Measurements from ENCODE around the gene NGLY1.

NGLY1 gene

GRCh38 chr3:25707268-25707926, 75.8 kb downstream of the NGLY1 start:
- no peak for DNase-seq

GRCh38 chr3:25706213-25706612, 77.0 kb downstream of the NGLY1 start:
- DNase-seq = no peak

GRCh38 chr3:25697553-25697952, 85.7 kb downstream of the NGLY1 start:
- no peak for DNase-seq

GRCh38 chr3:25695731-25696420, 87.4 kb downstream of the NGLY1 start:
- no peak for DNase-seq

- DNase-seq = no peak
Measured at GRCh38 chr3:25693238-25693637, 90.0 kb downstream of the NGLY1 start.

GRCh38 chr3:25692341-25692740, 90.9 kb downstream of the NGLY1 start:
- no peak for DNase-seq

GRCh38 chr3:25690768-25691533, 92.3 kb downstream of the NGLY1 start:
- DNase-seq = no peak

- DNase-seq = no peak
Measured at GRCh38 chr3:25689226-25689625, 94.0 kb downstream of the NGLY1 start.

- no peak for DNase-seq
Measured at GRCh38 chr3:25687742-25688141, 95.5 kb downstream of the NGLY1 start.

GRCh38 chr3:25686766-25687165, 96.5 kb downstream of the NGLY1 start:
- DNase-seq = no peak

GRCh38 chr3:25683882-25684281, 99.4 kb downstream of the NGLY1 start:
- no peak for DNase-seq

- no peak for DNase-seq
Measured at GRCh38 chr3:25683410-25683809, 99.8 kb downstream of the NGLY1 start.

- DNase-seq = no peak
Measured at GRCh38 chr3:25679642-25680302, 103.5 kb downstream of the NGLY1 start.

- no peak for DNase-seq
Measured at GRCh38 chr3:25679166-25679565, 104.1 kb downstream of the NGLY1 start.

- DNase-seq = no peak
Measured at GRCh38 chr3:25678581-25678980, 104.7 kb downstream of the NGLY1 start.

- DNase-seq = no peak
Measured at GRCh38 chr3:25677121-25677520, 106.1 kb downstream of the NGLY1 start.

- no peak for DNase-seq
Measured at GRCh38 chr3:25674670-25675069, 108.6 kb downstream of the NGLY1 start.

- no peak for DNase-seq
Measured at GRCh38 chr3:25673738-25674298, 109.4 kb downstream of the NGLY1 start.

Measured in activated gamma-delta T cell (primary cell).